Choroid plexus epithelial cell (primary cell): ENCODE measurements around the gene SOX11.
A peak's percentile ranks its signal among the peaks of the same experiment; 100 is the strongest.

ENCODE experiments used
- DNase-seq: peaks from one replicate; pipeline ENCODE4 v3.0.0-alpha.2; 2010; ENCODE audit warnings: low read depth
- H3K4me3 ChIP-seq: 2 replicates; pipeline ENCODE4 v1.5.1; 2011; ENCODE audit warnings: low read depth, mild to moderate bottlenecking, control low read depth, low read length, moderate library complexity
- CTCF ChIP-seq: conservative IDR thresholded peaks from 2 replicates; pipeline ENCODE4 v1.5.1; 2011; ENCODE audit warnings: low read depth, mild to moderate bottlenecking, control low read depth, inconsistent platforms, low read length, moderate library complexity

Gene SOX11

GRCh38 chr2:5722236-5722635 is 30.1 kb downstream of the SOX11 start:
- DNase-seq = no peak
- no peak overlapping the region for H3K4me3 ChIP-seq
- TF ChIP-seq CTCF = no peak

GRCh38 chr2:5723791-5724735 is 31.9 kb downstream of the SOX11 start:
- no peak overlapping the region for H3K4me3 ChIP-seq
- no peak for TF ChIP-seq CTCF
- no peak for DNase-seq

GRCh38 chr2:5725072-5725471 is 32.9 kb downstream of the SOX11 start:
- DNase-seq = no peak
- no peak for TF ChIP-seq CTCF
- no peak overlapping the region for H3K4me3 ChIP-seq

GRCh38 chr2:5725794-5726463 is 33.7 kb downstream of the SOX11 start:
- H3K4me3 ChIP-seq = peak overlapping the region; percentile 58
- peak; percentile 36 for DNase-seq
- no peak for TF ChIP-seq CTCF

- no peak for DNase-seq
- H3K4me3 ChIP-seq = no peak overlapping the region
- TF ChIP-seq CTCF = no peak
These were observed 35.1 kb downstream of the SOX11 start for GRCh38 chr2:5727235-5727634.

- no peak for TF ChIP-seq CTCF
- DNase-seq = no peak
These were observed 37.2 kb downstream of the SOX11 start for GRCh38 chr2:5729416-5729815.

GRCh38 chr2:5730386-5730785 is 38.2 kb downstream of the SOX11 start:
- no peak for TF ChIP-seq CTCF
- DNase-seq = no peak
- no peak overlapping the region for H3K4me3 ChIP-seq

More at GRCh38 chr2:5729416-5729815, 37.2 kb downstream of the SOX11 start:
- no peak overlapping the region for H3K4me3 ChIP-seq
